Vagina (tissue), 2 donors: ENCODE results near the gene CDK14. TPM values are rescaled to one million over a fixed set of nuclear protein-coding genes. Genes with fewer than 3 reads are reported as not detected.
"Not testable (repeated sequence)": the region's sequence is repeated elsewhere in the genome, so short reads cannot be mapped to it uniquely, and the experiment has no call there.

Experiments used
- DNase-seq, 2 donors: peaks; one replicate each; pipeline ENCODE4 v3.0.0-alpha.2; 2017; ENCODE audit errors: extremely low spot score in 2 of 2
- H3K27ac ChIP-seq: fragments of 200-600 bp; sonication (generic); one replicate; pipeline ENCODE4 v1.5.1; 2019
- H3K27me3 ChIP-seq: fragments of 200-600 bp; sonication (generic); one replicate; pipeline ENCODE4 v1.5.1; 2019
- H3K36me3 ChIP-seq, 2 donors: fragments of 200-600 bp; sonication (generic); one replicate each; pipeline ENCODE4 v1.5.1; 2017 to 2019
- H3K4me1 ChIP-seq: fragments of 200-600 bp; sonication (generic); one replicate; pipeline ENCODE4 v1.5.1; 2019
- H3K4me3 ChIP-seq, 2 donors: fragments of 200-600 bp; sonication (generic); 1 replicate in 1 of 2; 2 replicates in 1 of 2; pipeline ENCODE4 v1.5.1; 2016 to 2019
- H3K9me3 ChIP-seq: fragments of 200-600 bp; sonication (generic); one replicate; pipeline ENCODE4 v1.5.1; 2019
- POLR2A ChIP-seq, 2 donors: fragments of 450-650 bp; IDR thresholded peaks; one replicate each; pipeline ENCODE4 v1.6.1; 2017; ENCODE audit warnings: antibody characterized with exemption in 2 of 2, mild to moderate bottlenecking in 2 of 2, moderate library complexity in 2 of 2
- POLR2AphosphoS5 ChIP-seq, 2 donors: sonication (generic); formaldehyde crosslinking; IDR thresholded peaks; one replicate each; pipeline ENCODE4 v1.9.0; 2017; ENCODE audit warnings: antibody characterized with exemption in 2 of 2, mild to moderate bottlenecking in 2 of 2, low read depth in 1 of 2; ENCODE audit not compliant: insufficient read depth in 1 of 2
- intact Hi-C: fragments of 100-400 bp; cut with DNase I; formaldehyde crosslinking; loops from one replicate; pipeline ENCODE4 v1.15.1; 2023
- total RNA-seq: library from RNA; depleted of rRNA; stranded (reverse); fragments of >200 nt; gene quantifications from one replicate; pipeline ENCODE4 v1.2.3, GENCODE V29; 2016
- TF ChIP-seq, protein P1 (sequence below), 3 experiments: fragments of 450-650 bp in 2 of 3; fragments of 200-600 bp in 1 of 3; sonication (generic) in 1 of 3; IDR thresholded peaks; one replicate each; pipeline ENCODE4 v1.5.1; 2017 to 2019; ENCODE audit warnings: antibody characterized with exemption in 3 of 3, mild to moderate bottlenecking in 2 of 3, moderate library complexity in 2 of 3

CDK14 gene
- total RNA-seq, 1 donor from 2014 or later = 21.6 TPM

- TF ChIP-seq POLR2AphosphoS5 (IDR thresholded peaks at IDR 0.05; ENCODE audit: insufficient read depth in 1 of 2, low read depth in 1 of 2) (no peak), POLR2A (IDR thresholded peaks at IDR 0.05) (no peak)
- TF ChIP-seq, protein P1, sequence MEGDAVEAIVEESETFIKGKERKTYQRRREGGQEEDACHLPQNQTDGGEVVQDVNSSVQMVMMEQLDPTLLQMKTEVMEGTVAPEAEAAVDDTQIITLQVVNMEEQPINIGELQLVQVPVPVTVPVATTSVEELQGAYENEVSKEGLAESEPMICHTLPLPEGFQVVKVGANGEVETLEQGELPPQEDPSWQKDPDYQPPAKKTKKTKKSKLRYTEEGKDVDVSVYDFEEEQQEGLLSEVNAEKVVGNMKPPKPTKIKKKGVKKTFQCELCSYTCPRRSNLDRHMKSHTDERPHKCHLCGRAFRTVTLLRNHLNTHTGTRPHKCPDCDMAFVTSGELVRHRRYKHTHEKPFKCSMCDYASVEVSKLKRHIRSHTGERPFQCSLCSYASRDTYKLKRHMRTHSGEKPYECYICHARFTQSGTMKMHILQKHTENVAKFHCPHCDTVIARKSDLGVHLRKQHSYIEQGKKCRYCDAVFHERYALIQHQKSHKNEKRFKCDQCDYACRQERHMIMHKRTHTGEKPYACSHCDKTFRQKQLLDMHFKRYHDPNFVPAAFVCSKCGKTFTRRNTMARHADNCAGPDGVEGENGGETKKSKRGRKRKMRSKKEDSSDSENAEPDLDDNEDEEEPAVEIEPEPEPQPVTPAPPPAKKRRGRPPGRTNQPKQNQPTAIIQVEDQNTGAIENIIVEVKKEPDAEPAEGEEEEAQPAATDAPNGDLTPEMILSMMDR (IDR thresholded peaks at IDR 0.05) = no peak
- H3K36me3 ChIP-seq = no peaks in the 10 kb centered on the region
- no peak overlapping the region for H3K27ac ChIP-seq
- no peak for DNase-seq
- H3K4me3 ChIP-seq = no peak overlapping the region
- H3K27me3 ChIP-seq = no peaks in the 10 kb centered on the region
- no peaks in the 10 kb centered on the region for H3K9me3 ChIP-seq
- intact Hi-C loops = no loop called here
- H3K4me1 ChIP-seq = no peaks in the 10 kb centered on the region
Measured at GRCh38 chr7:90791596-90791995, 195.5 kb downstream of the CDK14 start.

GRCh38 chr7:90792301-90792700, 196.2 kb downstream of the CDK14 start:
- Histone ChIP-seq H3K36me3 (no peaks in the 10 kb centered on the region), H3K27ac (no peak overlapping the region), H3K9me3 (no peaks in the 10 kb centered on the region), H3K27me3 (no peaks in the 10 kb centered on the region), H3K4me3 (no peak overlapping the region), H3K4me1 (no peaks in the 10 kb centered on the region)
- no peak for TF ChIP-seq POLR2A (IDR thresholded peaks at IDR 0.05)
- DNase-seq = no peak
- intact Hi-C loops = no loop called here

- H3K4me3 ChIP-seq, DNase-seq, H3K27me3 ChIP-seq, H3K9me3 ChIP-seq, H3K27ac ChIP-seq, H3K4me1 ChIP-seq, intact Hi-C loops, H3K36me3 ChIP-seq: not testable (repeated sequence)
Measured at GRCh38 chr7:90794234-90794633, 198.1 kb downstream of the CDK14 start.

DNA sequence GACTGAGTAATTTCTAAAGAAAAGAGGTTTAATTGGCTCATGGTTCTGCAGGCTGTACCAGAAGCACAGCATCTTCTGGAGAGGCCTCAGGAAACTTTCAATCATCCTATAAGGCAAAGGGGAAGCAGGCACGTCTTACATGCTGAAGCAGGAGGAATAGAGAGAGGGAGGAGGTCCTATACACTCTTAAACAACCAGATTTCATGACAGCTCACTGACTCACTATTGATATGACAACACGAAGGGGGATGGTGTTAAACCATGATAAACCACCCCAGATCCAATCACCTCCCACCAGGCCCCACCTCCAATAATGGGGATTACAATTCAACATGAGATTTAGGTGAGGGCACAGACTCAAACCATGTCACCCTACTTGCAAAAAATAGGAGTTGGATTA, 201.5 kb downstream of the CDK14 start:
- TF ChIP-seq, protein P1 (IDR thresholded peaks at IDR 0.05) = no peak
- TF ChIP-seq POLR2AphosphoS5 (IDR thresholded peaks at IDR 0.05; ENCODE audit: insufficient read depth in 1 of 2, low read depth in 1 of 2) (no peak), POLR2A (IDR thresholded peaks at IDR 0.05) (no peak)
- H3K4me3 ChIP-seq = no peak overlapping the region
- no peaks in the 10 kb centered on the region for H3K27me3 ChIP-seq
- no peaks in the 10 kb centered on the region for H3K9me3 ChIP-seq
- no peaks in the 10 kb centered on the region for H3K36me3 ChIP-seq
- DNase-seq = no peak
- H3K27ac ChIP-seq = no peak overlapping the region
- no peaks in the 10 kb centered on the region for H3K4me1 ChIP-seq
- intact Hi-C loops = no loop called here

DNA sequence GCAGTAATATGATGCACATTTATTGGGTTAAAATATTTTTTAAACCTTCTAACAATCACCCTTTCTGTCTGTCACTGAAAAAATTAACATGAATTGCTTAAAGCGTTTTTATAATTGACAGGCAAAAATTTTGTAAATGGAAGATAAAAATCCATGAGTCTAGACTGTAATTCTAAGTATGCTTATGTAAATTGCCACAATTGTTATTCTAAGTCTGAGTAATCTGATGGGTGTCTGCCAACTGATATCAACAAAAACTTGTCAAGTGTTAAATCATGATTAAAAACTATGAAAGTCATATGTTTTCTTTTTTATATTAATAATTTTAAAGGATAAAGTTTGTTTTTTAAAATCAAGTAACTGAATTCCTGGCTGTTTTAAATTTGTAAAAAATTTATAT, 208.2 kb downstream of the CDK14 start:
- no peaks in the 10 kb centered on the region for H3K9me3 ChIP-seq
- TF ChIP-seq POLR2A (IDR thresholded peaks at IDR 0.05) (no peak), POLR2AphosphoS5 (IDR thresholded peaks at IDR 0.05; ENCODE audit: insufficient read depth in 1 of 2, low read depth in 1 of 2) (no peak)
- TF ChIP-seq, protein P1 (IDR thresholded peaks at IDR 0.05) = no peak
- no peak overlapping the region for H3K4me3 ChIP-seq
- no peaks in the 10 kb centered on the region for H3K27me3 ChIP-seq
- no peak overlapping the region for H3K27ac ChIP-seq
- H3K4me1 ChIP-seq = no peaks in the 10 kb centered on the region
- intact Hi-C loops = no loop called here
- no peak for DNase-seq
- H3K36me3 ChIP-seq = no peaks in the 10 kb centered on the region

GRCh38 chr7:90815552-90815951, 219.4 kb downstream of the CDK14 start:
- H3K27me3 ChIP-seq, intact Hi-C loops, H3K9me3 ChIP-seq, H3K4me3 ChIP-seq, DNase-seq, H3K27ac ChIP-seq, H3K36me3 ChIP-seq: not testable (repeated sequence)
- H3K4me1 ChIP-seq = peaks cover 12% of the 10 kb centered on the region
